Sigmoid colon (tissue), 4 donors: Measurements from ENCODE around the gene DPF1.

Experiments used
- CTCF ChIP-seq, 4 experiments: fragments of 450-650 bp in 3 of 4; fragments of 200-600 bp in 1 of 4; IDR thresholded peaks; one replicate each; pipeline ENCODE4 v1.5.1; 2016 to 2019; ENCODE audit warnings: antibody characterized with exemption in 4 of 4, mild to moderate bottlenecking in 3 of 4, moderate library complexity in 2 of 4
- EP300 ChIP-seq, 4 donors: sonication (generic); formaldehyde crosslinking; IDR thresholded peaks; one replicate each; pipeline ENCODE4 v1.6.1; 2017; ENCODE audit warnings: antibody characterized with exemption in 4 of 4
- POLR2A ChIP-seq, 2 donors: fragments of 450-650 bp; IDR thresholded peaks; one replicate each; pipeline ENCODE4 v1.6.1; 2016; ENCODE audit warnings: antibody characterized with exemption in 2 of 2, mild to moderate bottlenecking in 2 of 2, moderate library complexity in 2 of 2
- POLR2AphosphoS5 ChIP-seq, 4 donors: sonication (generic); formaldehyde crosslinking; IDR thresholded peaks; one replicate each; pipeline ENCODE4 v1.6.1; 2017; ENCODE audit warnings: antibody characterized with exemption in 4 of 4

GRCh38 chr19:38247126-38247525 lies 23.1 kb upstream of the DPF1 start:
- no peak for TF ChIP-seq EP300 (IDR thresholded peaks at IDR 0.05)
- no peak for TF ChIP-seq POLR2A (IDR thresholded peaks at IDR 0.05)
- no peak for TF ChIP-seq CTCF (IDR thresholded peaks at IDR 0.05)
- TF ChIP-seq POLR2AphosphoS5 (IDR thresholded peaks at IDR 0.05), result peak in 1 of 4 donors; percentile 2
